Measurements from ENCODE around the gene BNIPL.

BNIPL gene

GRCh38 chr1:151036356-151036755 is at the start of gene BNIPL:
Gene BNIPL, plus strand, starts transcription at chr1:151036586. Its CDS starts 140 bp downstream, at chr1:151036726.
- DNase-seq, result no peak

- DNase-seq, result no peak
These were observed 48.5 kb upstream of the BNIPL start for GRCh38 chr1:150987924-150988323.

- no peak for DNase-seq
These were observed 43.8 kb upstream of the BNIPL start for GRCh38 chr1:150992626-150993025.

- DNase-seq, result no peak
These were observed 42.1 kb upstream of the BNIPL start for GRCh38 chr1:150994248-150994647.

GRCh38 chr1:150995460-150995859 is 40.9 kb upstream of the BNIPL start:
- DNase-seq, result no peak

- peak; percentile 70 for DNase-seq
These were observed 40.5 kb upstream of the BNIPL start for GRCh38 chr1:150995896-150996295.

GRCh38 chr1:150997126-150997872 is 39.1 kb upstream of the BNIPL start:
- DNase-seq, result no peak

GRCh38 chr1:150997949-150998348 is 38.4 kb upstream of the BNIPL start:
- DNase-seq, result no peak

- no peak for DNase-seq
These were observed 37.2 kb upstream of the BNIPL start for GRCh38 chr1:150999051-150999674.

GRCh38 chr1:150999926-151000325 is 36.5 kb upstream of the BNIPL start:
- DNase-seq, result no peak

- no peak for DNase-seq
These were observed 36.0 kb upstream of the BNIPL start for GRCh38 chr1:151000408-151000807.

GRCh38 chr1:151001602-151002001 is 34.8 kb upstream of the BNIPL start:
- no peak for DNase-seq

- no peak for DNase-seq
These were observed 34.3 kb upstream of the BNIPL start for GRCh38 chr1:151002051-151002450.

- DNase-seq, result no peak
These were observed 33.8 kb upstream of the BNIPL start for GRCh38 chr1:151002611-151003010.

GRCh38 chr1:151003180-151003579 is 33.2 kb upstream of the BNIPL start:
- no peak for DNase-seq

- DNase-seq, result peak; percentile 55
These were observed 30.6 kb upstream of the BNIPL start for GRCh38 chr1:151005729-151006319.

- peak; percentile 93 for DNase-seq
These were observed 29.9 kb upstream of the BNIPL start, which contains the start of gene MINDY1 for GRCh38 chr1:151006327-151007052. Gene MINDY1, minus strand, starts transcription at chr1:151006902. Its CDS starts 4,285 bp downstream, at chr1:151002617.

- DNase-seq, result no peak
These were observed 28.5 kb upstream of the BNIPL start for GRCh38 chr1:151007853-151008243.

GRCh38 chr1:151008244-151009205 is 27.9 kb upstream of the BNIPL start, which contains the start of gene PRUNE1:
Gene PRUNE1, plus strand, starts transcription at chr1:151008449. Its CDS starts 184 bp downstream, at chr1:151008633.
- peak; percentile 98 for DNase-seq

GRCh38 chr1:151009206-151009587 is 27.2 kb upstream of the BNIPL start:
- no peak for DNase-seq

- no peak for DNase-seq
These were observed 26.6 kb upstream of the BNIPL start for GRCh38 chr1:151009674-151010345.

Data from eye (tissue), 1 donor.